Thoracic aorta (tissue), 2 donors: Measurements from ENCODE around the gene HSPE1. TPM values are rescaled to one million over a fixed set of nuclear protein-coding genes. Genes with fewer than 3 reads are reported as not detected.

ENCODE experiments used
- ATAC-seq: fragments of 150-250 bp; one replicate; pipeline ENCODE4 v1.8.0; 2017; ENCODE audit warnings: low read depth; ENCODE audit not compliant: insufficient number of reproducible peaks, low FRiP score
- DNase-seq: peaks from one replicate; pipeline ENCODE4 v3.0.0-alpha.2; 2020; ENCODE audit warnings: low spot score
- H3K27ac ChIP-seq, 2 donors: fragments of 200-600 bp; sonication (generic); 1 replicate in 1 of 2; 2 replicates in 1 of 2; pipeline ENCODE4 v1.5.1; 2016; ENCODE audit warnings: mild to moderate bottlenecking in 2 of 2, moderate library complexity in 2 of 2
- H3K27me3 ChIP-seq: fragments of 200-600 bp; sonication (generic); replicated peaks from 2 replicates; pipeline ENCODE4 v1.6.0; 2016; ENCODE audit warnings: mild to moderate bottlenecking; ENCODE audit not compliant: insufficient read depth
- H3K36me3 ChIP-seq: fragments of 200-600 bp; sonication (generic); one replicate; pipeline ENCODE4 v1.5.1; 2016
- H3K4me1 ChIP-seq, 2 donors: fragments of 200-600 bp; sonication (generic); 1 replicate in 1 of 2; 2 replicates in 1 of 2; pipeline versions ENCODE4 v1.5.1 to v1.6.0; 2016; ENCODE audit warnings: low read depth in 2 of 2, mild to moderate bottlenecking in 1 of 2; ENCODE audit not compliant: control insufficient read depth in 1 of 2
- H3K4me3 ChIP-seq: fragments of 200-600 bp; sonication (generic); 2 replicates; pipeline ENCODE4 v1.5.1; 2016; ENCODE audit warnings: mild to moderate bottlenecking
- H3K9me3 ChIP-seq: fragments of 200-600 bp; sonication (generic); 2 replicates; pipeline ENCODE4 v1.5.1; 2016
- CTCF ChIP-seq: fragments of 200-600 bp; sonication (generic); IDR thresholded peaks from one replicate; pipeline ENCODE4 v1.5.1; 2019; ENCODE audit warnings: antibody characterized with exemption
- total RNA-seq, 2 donors: library from RNA; depleted of rRNA; stranded (reverse); fragments of >200 nt; gene quantifications; one replicate each; pipeline versions ENCODE4 v1.1.0 to v1.2.3, GENCODE V29; 2016

Gene HSPE1
- total RNA-seq, 2 donors from 2014 or later, result 26.3 to 45.0 TPM

- Histone ChIP-seq H3K9me3 (no peaks in the 10 kb centered on the region), H3K36me3 (peaks cover 27% of the 10 kb centered on the region), H3K4me1 (peaks cover 24 to 58% of the 10 kb centered on the region in 2 donors), H3K4me3 (peak overlapping the region; percentile 92), H3K27ac (peak overlapping the region; percentile 78 to 94), H3K27me3 (no peaks in the 10 kb centered on the region)
- TF ChIP-seq CTCF, result no peak
- no peak for DNase-seq
- no peak for ATAC-seq
Measured at GRCh38 chr2:197498235-197498936, 1.8 kb upstream of the HSPE1 start.

- Histone ChIP-seq H3K4me3 (peak overlapping the region; percentile 92), H3K36me3 (peaks cover 24% of the 10 kb centered on the region), H3K27me3 (no peaks in the 10 kb centered on the region), H3K9me3 (no peaks in the 10 kb centered on the region), H3K4me1 (peaks cover 24 to 58% of the 10 kb centered on the region in 2 donors), H3K27ac (peak overlapping the region; percentile 78 to 94)
- peak; percentile 15 for DNase-seq
- no peak for TF ChIP-seq CTCF
- ATAC-seq, result no peak
Measured at GRCh38 chr2:197498937-197499593, 1.1 kb upstream of the HSPE1 start.

- no peak for ATAC-seq
- no peaks in the 10 kb centered on the region for H3K27me3 ChIP-seq
Measured at GRCh38 chr2:197500503-197501131, 438 bp downstream of the HSPE1 start.

GRCh38 chr2:197502201-197502600, 2.0 kb downstream of the HSPE1 start:
- Histone ChIP-seq H3K36me3 (peaks cover 8% of the 10 kb centered on the region), H3K9me3 (no peaks in the 10 kb centered on the region), H3K4me1 (peaks cover 24 to 37% of the 10 kb centered on the region in 2 donors), H3K4me3 (no peak overlapping the region), H3K27me3 (no peaks in the 10 kb centered on the region), H3K27ac (no peak overlapping the region)
- ATAC-seq (no peak), DNase-seq (no peak)
- no peak for TF ChIP-seq CTCF

More at GRCh38 chr2:197500503-197501131, 438 bp downstream of the HSPE1 start:
- TF ChIP-seq CTCF, result no peak
- H3K9me3 ChIP-seq, result no peaks in the 10 kb centered on the region
- peak overlapping the region; percentile 92 for H3K4me3 ChIP-seq
- peak overlapping the region; percentile 78 to 94 for H3K27ac ChIP-seq
- peaks cover 20% of the 10 kb centered on the region for H3K36me3 ChIP-seq
- H3K4me1 ChIP-seq, result peaks cover 24 to 53% of the 10 kb centered on the region in 2 donors
- no peak for DNase-seq

- Histone ChIP-seq H3K27ac (no peak overlapping the region), H3K9me3 (no peaks in the 10 kb centered on the region), H3K36me3 (peaks cover 8% of the 10 kb centered on the region), H3K4me3 (no peak overlapping the region), H3K27me3 (no peaks in the 10 kb centered on the region), H3K4me1 (peaks cover 23 to 32% of the 10 kb centered on the region in 2 donors)
- no peak for ATAC-seq
- no peak for DNase-seq
- TF ChIP-seq CTCF, result no peak
Measured at GRCh38 chr2:197502685-197503084, 2.5 kb downstream of the HSPE1 start.
